Psoas muscle (tissue), 8 donors: ENCODE results near the gene AP2M1. TPM values are rescaled to one million over a fixed set of nuclear protein-coding genes. Genes with fewer than 3 reads are reported as not detected.

ENCODE experiments used
- ATAC-seq, 4 donors: fragments of 200-7000 bp; cut with Tn5 transposase; one replicate each; pipeline ENCODE4 v1.9.1; 2020; ENCODE audit warnings: moderate library complexity in 3 of 4, mild to moderate bottlenecking in 2 of 4
- DNase-seq, 2 donors: peaks; one replicate each; pipeline ENCODE4 v3.0.0-alpha.2; 2020
- H3K27ac ChIP-seq: fragments of 200-600 bp; one replicate; pipeline ENCODE4 v1.8.0; 2022
- H3K27me3 ChIP-seq, 3 donors: fragments of 200-600 bp in 1 of 3; one replicate each; pipeline versions ENCODE4 v1.6.1 to v1.8.0; 2013 to 2022; ENCODE audit warnings: low read length in 2 of 3, mild to moderate bottlenecking in 2 of 3, moderate library complexity in 1 of 3; ENCODE audit not compliant: insufficient read depth in 3 of 3
- H3K36me3 ChIP-seq, 2 donors: fragments of 200-600 bp in 1 of 2; one replicate each; pipeline versions ENCODE4 v1.6.1 to v1.8.0; 2013 to 2022; ENCODE audit warnings: low read depth in 1 of 2, mild to moderate bottlenecking in 1 of 2, moderate library complexity in 1 of 2; ENCODE audit not compliant: insufficient read depth in 1 of 2
- H3K4me1 ChIP-seq: fragments of 200-600 bp; one replicate; pipeline ENCODE4 v1.8.0; 2022
- H3K4me3 ChIP-seq: fragments of 200-600 bp; one replicate; pipeline ENCODE4 v1.8.0; 2022; ENCODE audit warnings: mild to moderate bottlenecking
- H3K9me3 ChIP-seq: fragments of 200-600 bp; one replicate; pipeline ENCODE4 v1.8.0; 2022
- WGBS, 3 donors: extraction: QIAGEN DNeasy Blood & Tissue Kit; methylation state at CpG; one replicate each; pipeline versions ENCODE4 v1.1.6 to v1.1.7; 2013; 5-methylcytosine and 5-hydroxymethylcytosine counted together
- intact Hi-C, 2 donors: fragments of 100-400 bp; cut with DNase I; formaldehyde crosslinking; loops; one replicate each; pipeline versions ENCODE4 v1.11.0 to v1.14.2; 2022
- polyA plus RNA-seq, 3 donors: library from polyadenylated mRNA; stranded (reverse); fragments of 200-250 nt; gene quantifications; one replicate each; pipeline ENCODE4 v1.2.3, GENCODE V29; 2013
- total RNA-seq, 4 donors: library from RNA; stranded (reverse); fragmentation: NEBNext Ultra II Directional in 2 of 4; extraction: Animal tissue kit (Norgen Biotek cat#: 25700) in 2 of 4; gene quantifications; one replicate each; pipeline versions ENCODE4 v1.2.1 to v1.2.4, GENCODE V29; 2021 to 2023
- TF ChIP-seq, protein P1 (sequence below): fragments of 200-600 bp; IDR thresholded peaks from one replicate; pipeline ENCODE4 v1.8.0; 2022; ENCODE audit warnings: antibody characterized with exemption
- donor health status: healthy with polysubstance abuse.
- donor health status: DM: no; HTN: no; CAD: no; lungs with moderate emphysema.
- donor health status: Bipolar disorder and iron deficiency.
- donor health status: healthy.
- donor health status: DM: yes; HTN: yes; CAD: no.
- donor health status: DM: no; HTN: no; CAD: no.
- donor health status: DM: no; HTN: no; CAD: no.
- donor health status: DM: yes; HTN: yes; CAD: no.

Gene AP2M1
- total and polyA plus RNA-seq, 7 donors: 157 to 299 (median 171) TPM

DNA sequence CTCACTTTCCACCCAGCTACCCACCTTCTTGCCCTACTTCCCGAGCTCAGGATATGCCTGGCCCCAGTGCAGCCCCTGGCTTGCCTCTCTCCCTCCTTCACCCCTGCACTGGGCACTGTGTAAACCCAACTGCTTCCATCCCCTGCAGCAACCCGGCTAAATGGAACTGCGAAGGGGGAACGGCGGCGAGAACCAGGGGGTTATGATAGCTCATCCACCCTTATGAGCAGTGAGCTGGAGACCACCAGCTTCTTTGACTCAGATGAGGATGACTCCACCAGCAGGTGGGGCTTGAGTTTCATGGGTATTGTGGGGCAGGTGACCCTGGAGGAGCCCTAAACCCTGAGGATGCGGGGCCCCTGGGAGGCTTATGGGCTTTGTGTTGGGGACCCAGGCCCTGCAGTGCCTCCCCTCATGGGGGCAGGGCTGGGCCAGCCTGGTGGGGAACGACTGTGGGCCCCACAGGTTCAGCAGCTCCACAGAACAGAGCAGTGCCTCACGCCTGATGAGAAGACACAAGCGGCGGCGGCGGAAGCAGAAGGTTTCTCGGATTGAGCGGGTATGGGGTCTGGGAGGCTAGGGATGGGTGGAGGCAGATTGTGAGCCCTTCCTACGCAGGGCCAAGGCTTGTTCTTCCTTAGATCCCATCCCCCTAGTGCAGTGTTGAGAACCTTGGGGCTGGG, 9.9 kb upstream of the AP2M1 start:
- Histone ChIP-seq H3K4me3 (no peak overlapping the region), H3K36me3 (peaks cover 8 to 67% of the 10 kb centered on the region in 2 donors), H3K4me1 (peaks cover 32% of the 10 kb centered on the region), H3K27ac (no peak overlapping the region), H3K9me3 (no peaks in the 10 kb centered on the region), H3K27me3 (no peaks in the 10 kb centered on the region)
- TF ChIP-seq, protein P1, sequence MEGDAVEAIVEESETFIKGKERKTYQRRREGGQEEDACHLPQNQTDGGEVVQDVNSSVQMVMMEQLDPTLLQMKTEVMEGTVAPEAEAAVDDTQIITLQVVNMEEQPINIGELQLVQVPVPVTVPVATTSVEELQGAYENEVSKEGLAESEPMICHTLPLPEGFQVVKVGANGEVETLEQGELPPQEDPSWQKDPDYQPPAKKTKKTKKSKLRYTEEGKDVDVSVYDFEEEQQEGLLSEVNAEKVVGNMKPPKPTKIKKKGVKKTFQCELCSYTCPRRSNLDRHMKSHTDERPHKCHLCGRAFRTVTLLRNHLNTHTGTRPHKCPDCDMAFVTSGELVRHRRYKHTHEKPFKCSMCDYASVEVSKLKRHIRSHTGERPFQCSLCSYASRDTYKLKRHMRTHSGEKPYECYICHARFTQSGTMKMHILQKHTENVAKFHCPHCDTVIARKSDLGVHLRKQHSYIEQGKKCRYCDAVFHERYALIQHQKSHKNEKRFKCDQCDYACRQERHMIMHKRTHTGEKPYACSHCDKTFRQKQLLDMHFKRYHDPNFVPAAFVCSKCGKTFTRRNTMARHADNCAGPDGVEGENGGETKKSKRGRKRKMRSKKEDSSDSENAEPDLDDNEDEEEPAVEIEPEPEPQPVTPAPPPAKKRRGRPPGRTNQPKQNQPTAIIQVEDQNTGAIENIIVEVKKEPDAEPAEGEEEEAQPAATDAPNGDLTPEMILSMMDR: no peak
- no peak for ATAC-seq
- WGBS, 3 donors: 91 to 94% (median 93%) methylated on average over 16 of the region's 16 CpGs
- intact Hi-C loops: no loop called here
- DNase-seq: no peak

DNA sequence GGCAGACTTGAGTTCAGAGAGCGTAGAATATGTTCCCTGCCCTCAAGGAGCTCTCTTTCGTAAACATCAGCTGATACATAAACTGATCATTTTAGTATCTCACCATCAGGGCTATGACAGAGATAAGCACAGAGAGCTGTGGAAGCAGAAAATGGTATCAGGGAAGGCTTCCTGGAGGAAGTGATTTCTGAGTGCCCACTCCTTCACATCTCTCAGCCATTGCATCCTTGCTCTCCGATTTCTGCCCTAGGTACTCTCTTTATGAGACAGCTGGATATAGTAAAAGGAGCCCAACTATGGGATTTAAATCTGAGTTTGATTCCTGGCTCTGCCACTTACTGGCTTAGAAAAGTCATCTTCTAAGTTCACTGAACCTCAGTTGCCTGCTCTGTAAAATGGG, 9.1 kb upstream of the AP2M1 start:
- no peaks in the 10 kb centered on the region for H3K9me3 ChIP-seq
- ATAC-seq: no peak
- WGBS, 3 donors: 92 to 97% (median 96%) methylated on average over 3 of the region's 3 CpGs
- H3K36me3 ChIP-seq: peaks cover 8 to 75% of the 10 kb centered on the region in 2 donors
- TF ChIP-seq, protein P1: no peak
- H3K27ac ChIP-seq: no peak overlapping the region
- peaks cover 27% of the 10 kb centered on the region for H3K4me1 ChIP-seq
- H3K27me3 ChIP-seq: no peaks in the 10 kb centered on the region
- intact Hi-C loops: no loop called here
- H3K4me3 ChIP-seq: no peak overlapping the region
- DNase-seq: no peak

DNA sequence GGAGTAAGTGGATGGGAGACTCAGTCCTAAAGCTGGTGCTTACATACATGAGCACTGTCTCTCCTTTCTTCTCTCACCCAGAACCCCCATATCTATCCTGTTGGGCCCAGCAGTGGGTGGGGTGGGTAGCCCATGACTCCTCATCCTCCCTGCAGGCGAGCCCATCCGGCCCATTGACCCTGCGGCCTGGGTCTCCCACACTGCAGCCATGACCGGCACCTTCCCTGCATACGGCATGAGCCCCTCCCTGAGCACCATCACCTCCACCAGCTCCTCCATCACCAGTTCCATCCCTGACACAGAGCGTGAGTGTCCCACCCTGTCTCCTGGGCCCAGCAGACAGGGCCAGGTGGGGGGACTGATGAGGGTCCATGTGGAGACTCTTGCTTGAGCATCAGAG, 8.0 kb upstream of the AP2M1 start:
- Histone ChIP-seq H3K4me1 (peaks cover 16% of the 10 kb centered on the region), H3K9me3 (no peaks in the 10 kb centered on the region), H3K27ac (no peak overlapping the region), H3K36me3 (peaks cover 8 to 86% of the 10 kb centered on the region in 2 donors), H3K27me3 (no peaks in the 10 kb centered on the region), H3K4me3 (no peak overlapping the region)
- 92 to 94% (median 93%) methylated on average over 6 of the region's 6 CpGs for WGBS, 3 donors
- no peak for DNase-seq
- no peak for ATAC-seq
- TF ChIP-seq, protein P1: no peak
- intact Hi-C loops: no loop called here

DNA sequence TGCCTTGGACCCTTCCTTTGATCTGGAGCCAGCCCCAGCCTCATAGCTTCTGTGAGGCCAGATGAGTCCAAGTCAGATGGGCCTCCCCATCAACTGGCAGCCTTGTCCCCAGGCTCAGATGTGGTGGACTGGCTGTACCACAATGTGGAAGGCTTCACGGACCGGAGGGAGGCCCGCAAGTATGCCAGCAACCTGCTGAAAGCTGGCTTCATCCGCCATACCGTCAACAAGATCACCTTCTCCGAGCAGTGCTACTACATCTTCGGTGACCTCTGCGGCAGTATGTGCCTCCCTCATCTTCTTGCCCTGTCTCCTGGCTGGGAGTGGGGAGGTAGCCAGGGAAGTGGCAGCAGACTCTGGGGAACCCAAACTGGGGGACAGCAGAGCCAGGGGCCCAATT, 6.9 kb upstream of the AP2M1 start:
- Histone ChIP-seq H3K4me1 (peaks cover 8% of the 10 kb centered on the region), H3K27ac (no peak overlapping the region), H3K36me3 (peaks cover 8 to 93% of the 10 kb centered on the region in 2 donors), H3K4me3 (no peak overlapping the region), H3K27me3 (no peaks in the 10 kb centered on the region), H3K9me3 (no peaks in the 10 kb centered on the region)
- ATAC-seq (no peak), DNase-seq (no peak)
- 90 to 93% (median 93%) methylated on average over 8 of the region's 8 CpGs for whole genome bisulfite sequencing, 3 donors
- TF ChIP-seq, protein P1: no peak
- intact Hi-C loops: no loop called here
